Fibroblast of mammary gland (primary cell): ENCODE data around the gene PPT1.

ENCODE experiments used
- DNase-seq: peaks from one replicate; pipeline ENCODE4 v3.0.0-alpha.2; 2010; ENCODE audit warnings: low read depth
- H3K4me3 ChIP-seq: 2 replicates; pipeline ENCODE4 v1.5.1; 2011; ENCODE audit warnings: low read depth, mild to moderate bottlenecking, low read length, moderate library complexity; ENCODE audit not compliant: control insufficient read depth
- CTCF ChIP-seq: conservative IDR thresholded peaks from 2 replicates; pipeline ENCODE4 v1.5.1; 2011; ENCODE audit warnings: low read depth, low read length, inconsistent platforms; ENCODE audit not compliant: control insufficient read depth, insufficient read depth

The PPT1 gene

GRCh38 chr1:40096977-40097782 lies at the start of gene PPT1:
Gene PPT1 (minus strand): TSS chr1:40097252. CDS start chr1:40097238, 14 bp downstream.
- peak within 1 kb of the TSS; percentile 93 for H3K4me3 ChIP-seq
- peak; percentile 64 for DNase-seq
- TF ChIP-seq CTCF, result peak; percentile 3

GRCh38 chr1:40143891-40144575 lies 47.0 kb upstream of the PPT1 start:
- TF ChIP-seq CTCF, result peak; percentile 83
- H3K4me3 ChIP-seq, result no peak overlapping the region
- peak; percentile 73 for DNase-seq

- DNase-seq, result no peak
- no peak overlapping the region for H3K4me3 ChIP-seq
- TF ChIP-seq CTCF, result no peak
Observed at GRCh38 chr1:40141878-40142535, 45.0 kb upstream of the PPT1 start.

GRCh38 chr1:40140211-40140973 lies 43.3 kb upstream of the PPT1 start:
- H3K4me3 ChIP-seq, result no peak overlapping the region
- no peak for TF ChIP-seq CTCF
- no peak for DNase-seq

- TF ChIP-seq CTCF, result no peak
- DNase-seq, result no peak
Observed at GRCh38 chr1:40133839-40134238, 36.8 kb upstream of the PPT1 start.

GRCh38 chr1:40133312-40133665 lies 36.2 kb upstream of the PPT1 start:
- H3K4me3 ChIP-seq, result no peak overlapping the region
- no peak for DNase-seq
- no peak for TF ChIP-seq CTCF

More at GRCh38 chr1:40133839-40134238, 36.8 kb upstream of the PPT1 start:
- H3K4me3 ChIP-seq, result no peak overlapping the region
